DOHH2 (cell line): ENCODE results near the gene PIP4K2A.

Source experiments
- H3F3A ChIP-seq: fragments of 200-600 bp; sonication (generic), shearing (Covaris generic); 2 replicates; pipeline ENCODE4 v1.6.0; 2016; ENCODE audit warnings: antibody characterized with exemption, mild to moderate bottlenecking; ENCODE audit not compliant: control insufficient read depth, insufficient read depth
- H3K27ac ChIP-seq: fragments of 200-600 bp; sonication (generic); 2 replicates; pipeline ENCODE4 v1.5.1; 2014; ENCODE audit warnings: low read depth, mild to moderate bottlenecking, low read length, moderate library complexity
- H3K27me3 ChIP-seq: fragments of 200-600 bp; sonication (generic); 2 replicates; pipeline ENCODE4 v1.6.1; 2014; ENCODE audit warnings: mild to moderate bottlenecking, low read length, mixed read lengths; ENCODE audit not compliant: control insufficient read depth
- H3K36me3 ChIP-seq: fragments of 200-600 bp; sonication (generic); 2 replicates; pipeline ENCODE4 v1.6.1; 2014; ENCODE audit warnings: mild to moderate bottlenecking, low read length, moderate library complexity, mixed read lengths; ENCODE audit not compliant: control insufficient read depth
- H3K4me1 ChIP-seq: fragments of 200-600 bp; sonication (generic); 2 replicates; pipeline ENCODE4 v1.6.1; 2014; ENCODE audit warnings: mild to moderate bottlenecking, low read length, mixed read lengths; ENCODE audit not compliant: control insufficient read depth
- H3K4me2 ChIP-seq: fragments of 200-600 bp; sonication (generic); 2 replicates; pipeline ENCODE4 v1.6.0; 2014; ENCODE audit warnings: mild to moderate bottlenecking, low read length, moderate library complexity
- H3K4me3 ChIP-seq: fragments of 200-600 bp; sonication (generic); 2 replicates; pipeline ENCODE4 v1.5.1; 2014; ENCODE audit warnings: mild to moderate bottlenecking, low read length, mixed read lengths
- H3K79me2 ChIP-seq: fragments of 200-600 bp; sonication (generic); 2 replicates; pipeline ENCODE4 v1.6.1; 2014; ENCODE audit warnings: mild to moderate bottlenecking, low read length, mixed read lengths; ENCODE audit not compliant: control insufficient read depth
- H3K9me2 ChIP-seq: fragments of 200-600 bp; sonication (generic); replicated peaks from 2 replicates; pipeline ENCODE4 v1.6.1; 2014; ENCODE audit warnings: mild to moderate bottlenecking, low read length, mixed read lengths; ENCODE audit not compliant: control insufficient read depth
- H3K9me3 ChIP-seq: fragments of 200-600 bp; sonication (generic); 2 replicates; pipeline ENCODE4 v1.6.1; 2014; ENCODE audit warnings: antibody characterized with exemption, low read length, mixed read lengths; ENCODE audit not compliant: control insufficient read depth, insufficient read depth
- H4K20me1 ChIP-seq: fragments of 200-600 bp; sonication (generic); 2 replicates; pipeline ENCODE4 v1.6.0; 2014; ENCODE audit warnings: low read depth, mild to moderate bottlenecking, antibody characterized with exemption, low read length, moderate library complexity; ENCODE audit not compliant: control insufficient read depth, insufficient read depth
- EZH2phosphoT487 ChIP-seq: fragments of 200-600 bp; sonication (generic); IDR thresholded peaks from 2 replicates; pipeline ENCODE4 v1.6.1; 2017; ENCODE audit warnings: borderline replicate concordance, mild to moderate bottlenecking, antibody characterized with exemption, low read length, moderate library complexity, mixed read lengths
- TF ChIP-seq, protein P1 (sequence below): fragments of 200-600 bp; sonication (generic); IDR thresholded peaks from one replicate; pipeline ENCODE4 v1.5.1; 2014; ENCODE audit warnings: antibody characterized with exemption, mild to moderate bottlenecking, low read depth, low read length; ENCODE audit not compliant: poor library complexity, severe bottlenecking

PIP4K2A gene

DNA sequence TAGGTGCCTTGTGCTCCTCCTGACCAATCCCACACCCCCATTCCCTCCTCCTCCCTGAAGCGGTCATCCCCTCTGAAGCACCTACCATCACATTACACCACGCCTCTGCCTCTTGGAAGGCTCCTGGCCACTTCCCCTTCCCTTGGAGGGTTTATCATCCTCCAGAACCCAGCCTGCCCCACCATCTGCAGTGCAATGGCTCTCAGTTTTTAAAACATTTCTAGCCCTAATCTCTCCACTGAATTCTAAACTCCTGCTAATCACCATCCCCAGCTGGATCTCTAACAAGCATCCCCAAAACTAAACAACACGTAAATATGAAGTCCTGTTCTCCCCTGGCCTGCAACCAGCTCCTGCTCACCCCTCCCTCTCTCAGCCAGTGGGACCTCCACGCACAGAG, 70.6 kb downstream of the PIP4K2A start:
- Histone ChIP-seq H4K20me1 (no peaks in the 10 kb centered on the region; the same call in 1 of the 2 replicates), H3F3A (no peaks in the 10 kb centered on the region), H3K79me2 (peaks cover 81% of the 10 kb centered on the region), H3K36me3 (no peaks in the 10 kb centered on the region; the same call in 1 of the 2 replicates), H3K27me3 (no peaks in the 10 kb centered on the region), H3K9me3 (no peaks in the 10 kb centered on the region), H3K27ac (no peak overlapping the region), H3K9me2 (no peaks in the 10 kb centered on the region), H3K4me3 (no peak overlapping the region), H3K4me1 (peaks cover 20% of the 10 kb centered on the region), H3K4me2 (no peak overlapping the region)
- TF ChIP-seq, protein P1, sequence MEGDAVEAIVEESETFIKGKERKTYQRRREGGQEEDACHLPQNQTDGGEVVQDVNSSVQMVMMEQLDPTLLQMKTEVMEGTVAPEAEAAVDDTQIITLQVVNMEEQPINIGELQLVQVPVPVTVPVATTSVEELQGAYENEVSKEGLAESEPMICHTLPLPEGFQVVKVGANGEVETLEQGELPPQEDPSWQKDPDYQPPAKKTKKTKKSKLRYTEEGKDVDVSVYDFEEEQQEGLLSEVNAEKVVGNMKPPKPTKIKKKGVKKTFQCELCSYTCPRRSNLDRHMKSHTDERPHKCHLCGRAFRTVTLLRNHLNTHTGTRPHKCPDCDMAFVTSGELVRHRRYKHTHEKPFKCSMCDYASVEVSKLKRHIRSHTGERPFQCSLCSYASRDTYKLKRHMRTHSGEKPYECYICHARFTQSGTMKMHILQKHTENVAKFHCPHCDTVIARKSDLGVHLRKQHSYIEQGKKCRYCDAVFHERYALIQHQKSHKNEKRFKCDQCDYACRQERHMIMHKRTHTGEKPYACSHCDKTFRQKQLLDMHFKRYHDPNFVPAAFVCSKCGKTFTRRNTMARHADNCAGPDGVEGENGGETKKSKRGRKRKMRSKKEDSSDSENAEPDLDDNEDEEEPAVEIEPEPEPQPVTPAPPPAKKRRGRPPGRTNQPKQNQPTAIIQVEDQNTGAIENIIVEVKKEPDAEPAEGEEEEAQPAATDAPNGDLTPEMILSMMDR, result no peak
- TF ChIP-seq EZH2phosphoT487, result no peak

DNA sequence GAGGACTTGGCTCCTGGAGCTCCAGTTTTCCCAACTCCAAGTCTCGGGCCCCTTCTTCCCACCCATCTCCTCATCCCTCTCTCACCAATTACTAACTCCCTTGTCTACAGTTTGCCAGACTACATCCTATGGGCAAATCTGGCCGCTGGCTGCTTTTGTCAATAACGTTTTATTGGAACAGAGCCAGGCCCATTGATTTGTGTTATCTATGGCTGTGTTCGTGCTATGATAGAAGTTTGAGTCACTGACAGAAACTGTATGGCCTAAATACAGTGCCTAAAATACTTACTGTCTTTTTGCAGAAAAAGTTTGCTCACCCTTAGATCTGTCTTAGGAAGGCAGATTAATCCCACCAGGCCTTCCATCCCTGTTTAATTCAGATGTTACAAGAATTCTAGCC, 71.3 kb downstream of the PIP4K2A start:
- Histone ChIP-seq H3K9me3 (no peaks in the 10 kb centered on the region), H3K4me3 (no peak overlapping the region), H3K4me1 (peaks cover 17% of the 10 kb centered on the region), H3K79me2 (peaks cover 81% of the 10 kb centered on the region), H3F3A (no peaks in the 10 kb centered on the region), H4K20me1 (no peaks in the 10 kb centered on the region; the same call in 1 of the 2 replicates), H3K36me3 (no peaks in the 10 kb centered on the region; the same call in 1 of the 2 replicates), H3K4me2 (no peak overlapping the region), H3K9me2 (no peaks in the 10 kb centered on the region), H3K27me3 (no peaks in the 10 kb centered on the region), H3K27ac (no peak overlapping the region)
- TF ChIP-seq, protein P1, result no peak
- TF ChIP-seq EZH2phosphoT487, result no peak

DNA sequence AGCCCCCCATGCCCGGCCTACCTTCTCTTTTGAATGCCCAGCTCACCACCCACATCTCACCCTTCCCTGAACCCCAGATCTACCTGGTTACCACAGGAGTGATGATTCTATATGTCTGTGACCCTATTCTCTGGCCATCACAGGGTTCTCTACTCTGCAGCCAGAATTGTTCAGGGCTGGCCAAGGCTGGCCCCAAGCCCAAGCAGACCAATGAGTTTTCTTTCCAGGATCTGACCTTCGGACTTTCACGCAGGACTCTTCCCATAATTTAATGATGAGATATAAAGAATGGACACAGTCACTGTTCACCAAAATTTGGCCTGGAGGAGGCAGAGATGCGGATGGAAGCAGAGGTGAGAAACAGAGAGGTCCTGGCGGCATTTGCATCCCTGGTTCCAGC, 72.6 kb downstream of the PIP4K2A start:
- TF ChIP-seq, protein P1, result no peak
- TF ChIP-seq EZH2phosphoT487, result no peak
- no peak overlapping the region for H3K4me2 ChIP-seq
- H3K4me1 ChIP-seq, result peaks cover 17% of the 10 kb centered on the region
- H3K9me3 ChIP-seq, result no peaks in the 10 kb centered on the region
- H3K4me3 ChIP-seq, result no peak overlapping the region
- no peak overlapping the region for H3K27ac ChIP-seq
- H3F3A ChIP-seq, result no peaks in the 10 kb centered on the region
- no peaks in the 10 kb centered on the region for H3K9me2 ChIP-seq
- no peaks in the 10 kb centered on the region for H3K27me3 ChIP-seq
- no peaks in the 10 kb centered on the region; the same call in none of the 2 replicates for H4K20me1 ChIP-seq
- H3K79me2 ChIP-seq, result peaks cover 81% of the 10 kb centered on the region
- H3K36me3 ChIP-seq, result no peaks in the 10 kb centered on the region
